Measurements from ENCODE around the gene LYPD5.

DNA sequence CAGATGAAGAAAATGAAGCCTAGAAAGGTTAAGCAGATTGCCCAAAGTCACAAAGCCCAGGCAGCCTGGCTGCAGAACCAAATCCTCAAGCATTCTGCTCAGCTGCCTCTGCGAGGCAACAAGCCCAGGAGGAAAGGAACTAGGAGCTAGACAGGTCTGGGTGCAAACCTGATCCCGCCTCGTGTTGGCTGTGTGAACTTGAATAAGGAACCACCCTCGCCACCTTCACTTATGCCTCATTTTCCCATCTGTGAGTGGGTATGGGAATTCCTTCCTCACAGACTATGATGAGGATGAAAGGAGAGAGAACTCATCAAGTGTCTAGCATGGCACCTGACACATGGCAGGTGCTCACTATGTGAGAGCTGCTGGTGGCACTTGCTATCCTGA, 54.0 kb downstream of the LYPD5 start:
- no peak for TF ChIP-seq TBP (IDR thresholded peaks at IDR 0.05; ENCODE audit: low read depth, low read length)
- no peak for TF ChIP-seq CREB1 (IDR thresholded peaks at IDR 0.05)
- TF ChIP-seq EP300 (IDR thresholded peaks at IDR 0.05; ENCODE audit: borderline replicate concordance in 1 of 2, low read depth in 2 of 2, low read length in 2 of 2), result no peak
